GM21526 (cell line): ENCODE data around the gene GRIFIN.

Experiments used
- ATAC-seq: cut with Tn5 transposase; IDR thresholded peaks from one replicate; pipeline ENCODE4 v1.9.1; 2021; ENCODE audit warnings: moderate library complexity; ENCODE audit not compliant: unreplicated experiment, low FRiP score

GRIFIN gene

GRCh38 chr7:2476298-2476697 is at the start of gene GRIFIN:
Gene GRIFIN, minus strand, starts transcription at chr7:2476398. Its CDS starts 15 bp downstream, at chr7:2476383.
- no peak for ATAC-seq

DNA sequence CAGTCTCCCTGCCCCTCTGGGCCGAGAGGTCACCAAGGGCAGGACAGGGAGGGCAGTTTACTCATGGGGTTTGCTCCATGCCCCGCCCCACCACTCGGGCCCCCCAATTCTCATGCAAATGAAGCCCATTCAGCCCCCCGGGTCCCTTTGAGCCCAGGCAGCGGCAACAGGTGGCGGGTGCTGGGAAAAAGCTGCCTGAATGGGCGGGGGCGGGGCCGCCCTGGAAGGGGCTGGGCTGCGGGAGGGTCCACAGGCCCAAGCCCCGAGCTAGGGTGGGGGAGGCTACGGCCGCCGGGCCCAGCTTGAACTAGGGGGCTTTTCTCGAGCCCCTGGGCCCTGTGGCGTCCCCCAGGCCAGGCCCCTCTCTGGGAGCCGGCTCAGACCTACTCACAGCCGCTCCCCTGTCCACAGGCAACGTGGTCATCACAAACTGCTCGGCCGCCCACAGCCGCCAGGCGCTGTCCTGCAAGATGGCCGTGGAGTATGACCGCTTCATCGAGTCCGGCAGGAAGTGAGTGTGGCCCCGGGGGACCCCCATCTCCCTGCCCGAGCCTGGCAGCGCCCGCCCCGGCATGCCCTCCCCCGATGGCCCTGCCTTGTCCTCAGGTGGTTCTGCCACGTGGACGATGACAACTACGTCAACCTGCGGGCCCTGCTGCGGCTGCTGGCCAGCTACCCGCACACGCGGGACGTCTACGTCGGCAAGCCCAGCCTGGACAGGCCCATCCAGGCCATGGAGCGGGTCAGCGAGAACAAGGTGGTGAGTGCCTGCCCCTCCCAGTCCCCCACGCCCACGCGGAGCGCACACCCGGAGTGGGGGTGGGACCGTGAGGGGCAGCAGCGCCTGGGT is 48.8 kb upstream of the GRIFIN start:
- ATAC-seq, result no peak

DNA sequence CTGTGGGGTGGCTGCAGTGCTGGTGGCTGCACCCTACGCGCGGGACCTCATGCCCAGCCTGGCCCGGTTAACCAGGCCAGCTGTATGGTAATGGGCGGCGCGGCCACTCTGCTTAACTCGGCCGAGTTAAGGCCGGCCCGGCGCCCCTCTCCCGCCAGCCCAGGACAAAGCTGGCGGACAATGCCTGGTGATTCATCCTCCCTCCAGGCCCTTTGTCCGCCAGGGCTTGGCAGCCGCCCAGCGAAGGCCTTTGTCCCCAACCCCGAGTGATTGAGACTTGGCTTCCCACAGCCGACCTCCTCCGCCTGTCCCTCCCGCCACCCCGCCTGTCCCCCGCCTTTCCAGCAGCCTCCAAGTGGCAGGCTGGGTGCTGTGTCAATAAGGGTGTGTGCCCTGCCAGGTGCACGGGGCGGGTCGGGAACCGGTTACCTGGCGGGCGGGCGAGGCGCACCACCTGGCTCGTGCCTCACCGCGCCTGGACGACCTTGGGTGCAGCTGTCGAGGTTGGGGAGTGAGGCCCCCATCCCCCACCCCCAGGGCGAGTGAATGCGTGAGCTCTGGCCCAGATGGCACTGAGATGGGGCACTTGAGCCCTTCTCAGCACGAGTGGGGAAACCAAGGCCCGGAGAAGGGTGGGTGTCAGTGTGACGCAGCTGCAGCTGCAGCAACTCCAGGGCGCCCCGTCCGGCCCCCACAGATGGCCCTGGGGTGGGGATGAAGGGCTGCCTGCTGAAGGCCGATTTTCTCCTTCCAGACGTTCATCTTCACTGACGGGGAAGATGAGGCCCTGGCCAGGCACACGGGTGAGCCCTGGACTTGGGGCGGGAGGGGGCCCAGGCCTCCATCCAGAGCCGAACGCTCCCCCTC is 48.0 kb upstream of the GRIFIN start:
- ATAC-seq, result no peak

DNA sequence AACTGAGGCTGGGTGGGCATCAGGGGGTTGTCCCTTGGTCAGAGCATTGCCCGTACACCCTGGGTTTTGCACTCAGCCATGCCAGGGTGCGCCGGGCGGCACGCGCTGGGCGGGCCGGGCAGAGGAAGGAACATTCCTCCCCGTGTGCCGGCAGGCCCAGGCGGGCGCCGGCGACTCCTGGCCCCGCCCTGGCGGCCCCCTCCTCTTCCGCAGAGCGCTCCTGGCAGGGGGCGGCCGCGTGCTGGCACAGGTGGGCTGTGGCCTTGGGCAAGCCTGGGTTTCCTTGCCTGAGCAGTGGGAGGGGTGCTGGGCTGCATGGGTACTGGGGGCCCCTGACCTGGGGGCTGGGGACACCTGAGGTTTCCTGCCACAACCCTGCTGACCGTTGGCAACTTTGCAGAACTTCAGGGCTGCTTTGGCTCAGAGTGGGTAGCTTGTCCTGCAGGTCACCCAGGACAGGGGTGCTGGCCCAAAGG is 47.3 kb upstream of the GRIFIN start:
- no peak for ATAC-seq

GRCh38 chr7:2522780-2523433 is 46.7 kb upstream of the GRIFIN start:
- no peak for ATAC-seq

DNA sequence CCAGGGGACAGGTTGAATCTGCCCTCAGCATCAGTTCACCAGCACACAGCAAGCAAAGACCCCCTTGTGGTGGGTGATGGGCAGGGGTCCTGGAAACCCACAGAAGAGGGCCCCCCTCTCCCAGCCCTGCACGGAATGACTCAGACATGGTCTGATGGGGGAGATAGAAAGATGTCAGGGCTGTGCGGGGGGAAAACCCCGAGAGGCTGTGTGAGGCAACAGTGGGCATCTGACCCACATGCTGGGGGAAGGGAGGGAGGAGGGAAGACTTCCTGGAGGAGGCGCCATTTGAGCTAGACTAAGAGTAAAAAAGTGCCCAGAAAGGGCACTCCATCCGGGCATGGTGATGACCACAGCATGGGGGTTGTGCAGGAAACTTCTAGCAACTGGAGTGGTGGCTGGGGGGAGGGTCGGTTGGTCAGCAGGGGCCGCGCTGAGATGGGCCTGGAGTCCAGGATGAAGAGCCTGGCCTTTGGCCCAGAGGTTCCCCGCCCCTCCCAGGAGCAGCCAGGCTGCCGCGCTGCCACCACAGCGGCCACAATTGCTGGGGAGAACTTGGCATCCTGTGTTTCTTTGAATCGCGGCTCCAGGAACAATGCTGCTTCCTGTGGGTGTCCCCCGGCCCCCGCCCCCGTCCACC is 45.9 kb upstream of the GRIFIN start:
- no peak for ATAC-seq

DNA sequence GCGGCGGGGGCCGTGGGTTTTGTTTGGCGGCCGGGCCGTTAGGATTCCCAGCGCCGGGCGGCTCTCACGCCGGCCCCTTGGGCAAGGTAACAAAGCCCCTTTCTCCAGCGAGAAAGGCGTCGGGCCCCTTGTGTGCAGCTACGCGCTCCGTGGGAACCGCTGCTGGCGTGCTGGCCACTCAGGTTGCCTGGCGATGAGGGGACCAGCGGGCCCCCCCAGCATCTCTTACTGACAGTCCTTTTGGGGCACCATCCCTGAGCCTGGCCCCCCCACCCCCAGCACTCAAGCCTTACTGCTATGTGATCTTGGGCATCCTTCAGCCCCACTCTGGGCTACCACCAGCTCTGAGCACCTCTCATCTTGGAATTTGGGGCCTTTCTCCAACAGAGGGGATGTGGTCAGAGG is 45.1 kb upstream of the GRIFIN start:
- no peak for ATAC-seq

- ATAC-seq, result no peak
These were observed 44.6 kb upstream of the GRIFIN start for GRCh38 chr7:2520761-2521290.

DNA sequence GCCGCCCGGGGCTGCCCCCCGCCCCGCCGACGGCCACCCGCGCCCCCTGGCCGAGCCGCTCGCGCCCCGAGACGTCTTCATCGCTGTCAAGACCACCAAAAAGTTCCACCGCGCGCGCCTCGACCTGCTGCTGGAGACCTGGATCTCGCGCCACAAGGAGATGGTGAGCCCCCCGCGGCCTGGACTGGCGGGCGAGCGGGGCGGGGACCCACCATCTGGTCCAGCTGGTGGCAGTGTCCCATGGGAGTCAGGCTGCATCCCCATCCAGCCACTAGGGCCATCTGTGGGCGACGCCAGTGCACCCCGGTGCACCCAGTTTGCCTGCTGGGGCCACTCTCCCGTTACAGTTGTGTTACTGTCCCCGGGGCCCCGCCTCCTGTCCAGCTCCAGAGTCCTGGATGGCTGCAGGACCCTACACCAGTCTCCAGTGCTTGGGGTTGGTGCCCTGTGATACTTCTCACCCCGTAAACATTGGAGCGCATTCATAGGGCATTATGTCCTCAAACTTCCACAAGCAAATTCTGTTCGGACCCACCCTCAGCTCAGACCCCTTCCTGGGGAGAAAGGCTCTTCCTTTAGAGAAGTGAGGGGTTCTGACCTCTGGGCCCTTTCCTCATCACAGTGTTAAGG is 44.0 kb upstream of the GRIFIN start:
- ATAC-seq, result no peak

- peak; percentile 71 for ATAC-seq
These were observed 43.1 kb upstream of the GRIFIN start, which contains the start of gene LFNG for GRCh38 chr7:2519119-2519930. Gene LFNG, plus strand, starts transcription at chr7:2519774. Its CDS starts 88 bp downstream, at chr7:2519862.

DNA sequence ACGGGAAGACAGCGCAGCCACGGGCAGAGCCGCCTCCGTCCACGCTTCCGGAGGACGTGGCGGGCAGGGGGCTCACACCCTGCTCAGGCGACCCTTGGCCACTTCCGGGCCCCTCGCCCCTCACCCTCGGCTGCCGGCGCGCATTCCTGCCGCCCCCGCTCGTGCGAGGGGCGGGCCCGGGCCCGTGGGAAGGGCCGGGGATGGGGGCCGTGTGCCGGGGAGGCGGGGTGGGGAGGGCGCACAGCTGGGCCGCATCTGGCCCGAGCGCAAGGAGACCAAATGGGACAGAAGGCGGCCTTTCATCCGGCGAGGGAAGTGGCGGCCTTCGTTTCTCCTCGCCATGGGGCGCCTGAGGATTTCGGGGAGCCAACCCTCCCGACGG is 42.5 kb upstream of the GRIFIN start:
- ATAC-seq, result no peak

- no peak for ATAC-seq
These were observed 41.7 kb upstream of the GRIFIN start for GRCh38 chr7:2517678-2518507.

GRCh38 chr7:2517026-2517425 is 40.8 kb upstream of the GRIFIN start:
- no peak for ATAC-seq

DNA sequence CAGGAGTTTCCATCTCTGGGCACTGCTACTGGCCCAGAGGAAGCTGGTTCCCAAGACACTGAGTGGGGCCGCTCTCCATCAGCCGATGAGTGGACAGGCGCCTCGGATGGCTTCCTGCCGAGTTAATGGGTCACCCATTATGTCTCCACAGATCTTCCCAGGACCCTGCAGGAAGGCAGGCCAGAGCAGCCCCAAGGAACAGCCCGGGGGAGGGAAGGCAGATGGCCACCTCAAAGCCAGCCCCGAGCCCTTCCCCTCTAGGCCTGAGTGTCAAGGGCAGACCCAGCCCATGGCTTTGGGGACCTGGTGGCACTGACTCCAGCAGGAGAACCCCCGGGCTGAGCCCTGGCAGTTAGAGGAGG is 40.0 kb upstream of the GRIFIN start:
- ATAC-seq, result no peak

GRCh38 chr7:2515424-2516193 is 39.4 kb upstream of the GRIFIN start:
- no peak for ATAC-seq

- no peak for ATAC-seq
These were observed 38.5 kb upstream of the GRIFIN start for GRCh38 chr7:2514473-2515423.
